ENCODE results near the gene ADRB1. TPM values are rescaled to one million over a fixed set of nuclear protein-coding genes. Genes with fewer than 3 reads are reported as not detected.

ADRB1 gene
- total RNA-seq, 2 donors from 2014 or later = 0.27 to 0.42 TPM

DNA sequence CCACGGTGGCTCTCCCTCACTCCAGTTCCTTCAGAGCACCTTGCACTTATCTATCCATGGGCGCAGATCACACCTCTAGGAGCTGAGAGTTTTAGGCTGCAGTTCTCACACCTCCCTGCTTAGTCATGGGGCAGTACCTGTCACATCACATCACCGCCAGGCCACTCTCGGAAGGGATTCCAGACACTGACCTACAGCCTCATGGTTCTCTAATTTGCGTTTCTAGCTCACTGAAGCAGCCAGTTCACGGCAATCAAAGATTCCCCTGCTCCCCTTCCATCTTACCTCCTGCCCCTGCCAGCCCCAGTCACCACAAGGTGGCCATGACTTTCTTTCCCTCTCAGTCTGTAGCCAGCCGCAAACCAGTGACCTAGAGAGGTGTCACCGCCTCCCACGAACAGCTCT, 34.2 kb downstream of the ADRB1 start:
- no peaks in the 10 kb centered on the region for H3K9me3 ChIP-seq
- H3K36me3 ChIP-seq = no peaks in the 10 kb centered on the region
- H3K27me3 ChIP-seq (replicated peaks; ENCODE audit: insufficient read depth) = no peaks in the 10 kb centered on the region
- no peak overlapping the region for H3K4me3 ChIP-seq
- no peaks in the 10 kb centered on the region for H3K4me1 ChIP-seq (ENCODE audit: control insufficient read depth in 1 of 2, low read depth in 2 of 2)
- ATAC-seq (ENCODE audit: insufficient number of reproducible peaks, low FRiP score, low read depth) (no peak), DNase-seq (ENCODE audit: low spot score) (no peak)
- TF ChIP-seq, protein P1, sequence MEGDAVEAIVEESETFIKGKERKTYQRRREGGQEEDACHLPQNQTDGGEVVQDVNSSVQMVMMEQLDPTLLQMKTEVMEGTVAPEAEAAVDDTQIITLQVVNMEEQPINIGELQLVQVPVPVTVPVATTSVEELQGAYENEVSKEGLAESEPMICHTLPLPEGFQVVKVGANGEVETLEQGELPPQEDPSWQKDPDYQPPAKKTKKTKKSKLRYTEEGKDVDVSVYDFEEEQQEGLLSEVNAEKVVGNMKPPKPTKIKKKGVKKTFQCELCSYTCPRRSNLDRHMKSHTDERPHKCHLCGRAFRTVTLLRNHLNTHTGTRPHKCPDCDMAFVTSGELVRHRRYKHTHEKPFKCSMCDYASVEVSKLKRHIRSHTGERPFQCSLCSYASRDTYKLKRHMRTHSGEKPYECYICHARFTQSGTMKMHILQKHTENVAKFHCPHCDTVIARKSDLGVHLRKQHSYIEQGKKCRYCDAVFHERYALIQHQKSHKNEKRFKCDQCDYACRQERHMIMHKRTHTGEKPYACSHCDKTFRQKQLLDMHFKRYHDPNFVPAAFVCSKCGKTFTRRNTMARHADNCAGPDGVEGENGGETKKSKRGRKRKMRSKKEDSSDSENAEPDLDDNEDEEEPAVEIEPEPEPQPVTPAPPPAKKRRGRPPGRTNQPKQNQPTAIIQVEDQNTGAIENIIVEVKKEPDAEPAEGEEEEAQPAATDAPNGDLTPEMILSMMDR (IDR thresholded peaks at IDR 0.05) = no peak
- H3K27ac ChIP-seq = no peak overlapping the region

- Histone ChIP-seq H3K27me3 (replicated peaks; ENCODE audit: insufficient read depth) (no peaks in the 10 kb centered on the region), H3K27ac (no peak overlapping the region), H3K9me3 (no peaks in the 10 kb centered on the region), H3K36me3 (no peaks in the 10 kb centered on the region), H3K4me1 (ENCODE audit: control insufficient read depth in 1 of 2, low read depth in 2 of 2) (no peaks in the 10 kb centered on the region), H3K4me3 (no peak overlapping the region)
- DNase-seq (ENCODE audit: low spot score) (no peak), ATAC-seq (ENCODE audit: insufficient number of reproducible peaks, low FRiP score, low read depth) (no peak)
- TF ChIP-seq, protein P1 (IDR thresholded peaks at IDR 0.05) = no peak
Measured at GRCh38 chr10:114078346-114078745, 34.7 kb downstream of the ADRB1 start.

DNA sequence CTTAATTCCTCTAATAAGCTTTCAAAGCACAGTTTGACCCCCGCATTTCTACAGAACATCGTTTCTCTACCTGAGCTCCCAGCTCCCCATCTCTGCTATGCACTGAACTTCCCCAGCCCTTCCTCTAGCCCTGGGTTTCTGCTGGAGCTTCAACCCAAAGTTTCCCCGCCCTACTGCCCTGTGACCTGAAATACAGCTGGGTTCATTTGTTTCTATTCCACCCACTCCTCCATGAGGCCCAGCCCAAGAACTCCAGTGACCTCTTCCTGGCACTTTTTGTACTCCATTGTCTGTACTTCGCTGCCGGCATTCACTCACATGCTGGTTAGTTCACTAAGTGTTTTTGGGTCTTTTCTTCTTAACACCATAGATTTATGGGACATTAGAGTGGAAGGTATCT, 35.8 kb downstream of the ADRB1 start:
- H3K27ac ChIP-seq = no peak overlapping the region
- no peaks in the 10 kb centered on the region for H3K4me1 ChIP-seq (ENCODE audit: control insufficient read depth in 1 of 2, low read depth in 2 of 2)
- no peaks in the 10 kb centered on the region for H3K36me3 ChIP-seq
- no peak overlapping the region for H3K4me3 ChIP-seq
- TF ChIP-seq, protein P1 (IDR thresholded peaks at IDR 0.05) = no peak
- H3K9me3 ChIP-seq = no peaks in the 10 kb centered on the region
- H3K27me3 ChIP-seq (replicated peaks; ENCODE audit: insufficient read depth) = no peaks in the 10 kb centered on the region
- ATAC-seq (ENCODE audit: insufficient number of reproducible peaks, low FRiP score, low read depth) (no peak), DNase-seq (ENCODE audit: low spot score) (no peak)

DNA sequence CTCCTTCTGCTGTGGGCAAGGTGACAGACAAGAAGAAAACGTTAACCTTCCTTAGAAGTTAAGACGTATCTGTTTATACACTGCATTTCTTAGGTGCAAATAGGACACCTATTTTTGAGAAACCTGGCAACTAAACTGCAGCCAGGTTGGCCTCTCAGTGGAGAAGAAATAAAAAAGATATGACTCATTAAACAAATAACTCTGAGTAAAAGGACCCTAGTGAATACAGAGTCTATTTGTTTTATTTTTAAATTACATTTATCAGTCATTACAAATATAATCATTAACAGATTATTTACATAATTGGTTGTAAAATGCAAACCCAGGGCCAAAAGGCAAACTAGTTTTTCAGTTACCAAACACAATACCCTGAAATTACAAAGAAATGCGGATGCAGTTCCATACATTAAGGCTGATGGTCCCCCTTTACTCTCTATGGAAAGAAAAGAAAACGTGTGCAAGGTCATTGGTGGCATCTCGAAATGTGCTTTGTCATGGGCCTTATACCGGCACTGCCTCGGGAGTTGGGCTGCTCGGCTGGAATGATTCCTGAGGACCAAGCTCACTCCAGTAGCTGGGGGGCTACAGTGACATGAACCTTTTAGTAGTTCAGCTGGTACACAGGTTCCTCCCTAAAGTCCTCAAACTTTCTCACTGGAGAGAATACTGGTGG, 38.4 kb downstream of the ADRB1 start:
- H3K4me3 ChIP-seq = no peak overlapping the region
- DNase-seq (ENCODE audit: low spot score) (no peak), ATAC-seq (ENCODE audit: insufficient number of reproducible peaks, low FRiP score, low read depth) (no peak)
- no peaks in the 10 kb centered on the region for H3K36me3 ChIP-seq
- no peaks in the 10 kb centered on the region for H3K9me3 ChIP-seq
- H3K27ac ChIP-seq = no peak overlapping the region
- TF ChIP-seq, protein P1 (IDR thresholded peaks at IDR 0.05) = no peak
- H3K4me1 ChIP-seq (ENCODE audit: control insufficient read depth in 1 of 2, low read depth in 2 of 2) = no peaks in the 10 kb centered on the region
- H3K27me3 ChIP-seq (replicated peaks; ENCODE audit: insufficient read depth) = no peaks in the 10 kb centered on the region

- Histone ChIP-seq H3K9me3 (no peaks in the 10 kb centered on the region), H3K27me3 (replicated peaks; ENCODE audit: insufficient read depth) (no peaks in the 10 kb centered on the region), H3K27ac (no peak overlapping the region), H3K36me3 (no peaks in the 10 kb centered on the region), H3K4me1 (ENCODE audit: control insufficient read depth in 1 of 2, low read depth in 2 of 2) (no peaks in the 10 kb centered on the region), H3K4me3 (no peak overlapping the region)
- TF ChIP-seq, protein P1 (IDR thresholded peaks at IDR 0.05) = no peak
- no peak for DNase-seq (ENCODE audit: low spot score)
- ATAC-seq (ENCODE audit: insufficient number of reproducible peaks, low FRiP score, low read depth) = no peak
Measured at GRCh38 chr10:114083040-114083439, 39.4 kb downstream of the ADRB1 start.
